ENCODE measurements around the gene KCNAB1.

DNA sequence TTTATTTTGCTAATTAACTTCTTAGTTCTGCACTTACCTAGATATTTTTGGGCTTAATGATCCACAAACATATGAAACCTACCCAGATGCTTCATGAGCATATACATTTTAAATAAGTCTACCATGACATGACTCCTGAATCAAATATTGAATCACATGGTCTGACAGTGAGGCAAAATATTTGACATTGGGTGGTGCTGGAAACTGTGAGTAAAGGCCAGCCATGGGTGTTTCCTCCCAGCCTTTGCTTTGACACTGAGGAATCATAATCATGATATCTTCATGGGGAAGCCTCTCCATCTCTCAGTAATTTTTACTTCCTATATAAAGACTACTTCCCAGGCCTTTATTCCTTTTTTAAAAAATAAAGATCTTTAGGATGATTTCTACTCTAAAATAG is 457.4 kb downstream of the KCNAB1 start:
- TF ChIP-seq, protein P1, sequence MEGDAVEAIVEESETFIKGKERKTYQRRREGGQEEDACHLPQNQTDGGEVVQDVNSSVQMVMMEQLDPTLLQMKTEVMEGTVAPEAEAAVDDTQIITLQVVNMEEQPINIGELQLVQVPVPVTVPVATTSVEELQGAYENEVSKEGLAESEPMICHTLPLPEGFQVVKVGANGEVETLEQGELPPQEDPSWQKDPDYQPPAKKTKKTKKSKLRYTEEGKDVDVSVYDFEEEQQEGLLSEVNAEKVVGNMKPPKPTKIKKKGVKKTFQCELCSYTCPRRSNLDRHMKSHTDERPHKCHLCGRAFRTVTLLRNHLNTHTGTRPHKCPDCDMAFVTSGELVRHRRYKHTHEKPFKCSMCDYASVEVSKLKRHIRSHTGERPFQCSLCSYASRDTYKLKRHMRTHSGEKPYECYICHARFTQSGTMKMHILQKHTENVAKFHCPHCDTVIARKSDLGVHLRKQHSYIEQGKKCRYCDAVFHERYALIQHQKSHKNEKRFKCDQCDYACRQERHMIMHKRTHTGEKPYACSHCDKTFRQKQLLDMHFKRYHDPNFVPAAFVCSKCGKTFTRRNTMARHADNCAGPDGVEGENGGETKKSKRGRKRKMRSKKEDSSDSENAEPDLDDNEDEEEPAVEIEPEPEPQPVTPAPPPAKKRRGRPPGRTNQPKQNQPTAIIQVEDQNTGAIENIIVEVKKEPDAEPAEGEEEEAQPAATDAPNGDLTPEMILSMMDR (conservative IDR thresholded peaks at IDR 0.05; ENCODE audit: low read depth, low read length) = no peak
- no peak for TF ChIP-seq EZH2 (IDR thresholded peaks at IDR 0.05; ENCODE audit: borderline replicate concordance, low read depth, low read length, poor library complexity, severe bottlenecking)
